ENCODE data around the gene SIPA1.

- TF ChIP-seq, protein P1, sequence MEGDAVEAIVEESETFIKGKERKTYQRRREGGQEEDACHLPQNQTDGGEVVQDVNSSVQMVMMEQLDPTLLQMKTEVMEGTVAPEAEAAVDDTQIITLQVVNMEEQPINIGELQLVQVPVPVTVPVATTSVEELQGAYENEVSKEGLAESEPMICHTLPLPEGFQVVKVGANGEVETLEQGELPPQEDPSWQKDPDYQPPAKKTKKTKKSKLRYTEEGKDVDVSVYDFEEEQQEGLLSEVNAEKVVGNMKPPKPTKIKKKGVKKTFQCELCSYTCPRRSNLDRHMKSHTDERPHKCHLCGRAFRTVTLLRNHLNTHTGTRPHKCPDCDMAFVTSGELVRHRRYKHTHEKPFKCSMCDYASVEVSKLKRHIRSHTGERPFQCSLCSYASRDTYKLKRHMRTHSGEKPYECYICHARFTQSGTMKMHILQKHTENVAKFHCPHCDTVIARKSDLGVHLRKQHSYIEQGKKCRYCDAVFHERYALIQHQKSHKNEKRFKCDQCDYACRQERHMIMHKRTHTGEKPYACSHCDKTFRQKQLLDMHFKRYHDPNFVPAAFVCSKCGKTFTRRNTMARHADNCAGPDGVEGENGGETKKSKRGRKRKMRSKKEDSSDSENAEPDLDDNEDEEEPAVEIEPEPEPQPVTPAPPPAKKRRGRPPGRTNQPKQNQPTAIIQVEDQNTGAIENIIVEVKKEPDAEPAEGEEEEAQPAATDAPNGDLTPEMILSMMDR (IDR thresholded peaks at IDR 0.05): no peak
- no peak for TF ChIP-seq POLR2AphosphoS5 (IDR thresholded peaks at IDR 0.05; ENCODE audit: low read depth, low read length)
- TF ChIP-seq SIN3A (IDR thresholded peaks at IDR 0.05; ENCODE audit: borderline replicate concordance, insufficient read depth, low read depth, low read length): no peak
- TF ChIP-seq REST (IDR thresholded peaks at IDR 0.05; ENCODE audit: insufficient read depth in 1 of 2, low read depth in 2 of 2, low read length in 1 of 2): no peak
Measured at GRCh38 chr11:65639623-65640482, 2.0 kb downstream of the SIPA1 start.

Data from Panc1 (cell line).